Measurements from ENCODE around the gene APOD.

APOD gene

DNA sequence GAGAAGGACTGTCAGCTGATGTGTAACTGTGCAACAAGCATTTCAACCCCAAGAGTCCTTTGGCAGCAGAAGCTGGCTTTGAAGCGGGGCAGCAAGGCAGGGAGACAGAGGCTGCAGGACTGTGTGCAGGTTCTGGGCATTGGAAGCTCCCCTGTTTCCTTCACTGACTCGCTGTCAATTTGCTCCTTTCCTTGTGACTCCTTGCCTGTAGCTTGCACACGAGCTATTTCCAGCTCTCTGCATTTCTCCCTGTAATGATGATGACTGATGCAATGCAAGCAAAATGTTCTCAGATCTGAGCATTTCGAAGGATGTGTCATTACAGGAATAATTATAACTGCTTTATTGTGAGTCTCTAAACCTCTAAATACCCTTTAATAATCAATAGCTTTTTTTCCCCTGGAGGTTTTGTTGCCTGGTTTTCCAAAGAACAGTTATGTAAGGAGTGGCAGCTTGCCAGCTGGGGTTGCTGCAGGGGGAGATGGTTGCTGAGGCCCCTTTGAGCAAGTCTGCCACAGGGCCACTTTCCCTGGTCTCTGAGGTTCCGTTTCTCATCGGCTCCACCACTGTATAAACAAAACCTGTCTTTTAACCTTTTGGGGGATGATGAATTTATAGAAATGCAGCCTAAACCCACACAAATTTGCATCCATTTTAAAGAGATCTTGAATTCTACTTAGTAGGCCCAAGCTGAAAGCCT lies 2.8 kb downstream of the APOD start:
- no peak for TF ChIP-seq CTCF (conservative IDR thresholded peaks at IDR 0.05; ENCODE audit: low read depth, low read length)
- peak; percentile 9 for DNase-seq (ENCODE audit: low read depth)

DNA sequence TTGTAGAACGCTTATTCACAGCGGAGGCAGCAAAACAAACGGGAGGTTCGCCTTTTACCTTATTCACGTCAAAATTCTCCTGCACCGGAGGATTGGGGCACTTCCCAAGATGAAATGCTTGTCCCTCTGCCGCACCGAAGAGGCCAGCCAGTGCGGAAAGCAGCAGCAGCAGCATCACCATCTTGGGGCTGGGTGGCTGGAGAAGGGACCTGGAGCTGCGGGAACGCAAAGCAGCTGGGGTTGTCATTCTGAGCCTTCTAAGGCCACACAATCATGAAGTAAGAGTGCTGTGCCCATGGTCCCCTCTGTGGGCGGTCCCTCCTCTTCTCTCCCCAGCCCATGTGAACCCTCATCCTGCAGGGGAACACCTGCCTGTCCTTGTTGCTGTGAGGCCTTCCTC lies 4.5 kb downstream of the APOD start:
- DNase-seq (ENCODE audit: low read depth) = no peak
- H3K4me3 ChIP-seq (ENCODE audit: low read length) = no peak overlapping the region
- TF ChIP-seq CTCF (conservative IDR thresholded peaks at IDR 0.05; ENCODE audit: low read depth, low read length) = no peak

More for the DNA sequence above, 2.8 kb downstream of the APOD start:
- H3K4me3 ChIP-seq (ENCODE audit: low read length) = no peak overlapping the region

- H3K4me3 ChIP-seq (ENCODE audit: low read length) = no peak overlapping the region
- no peak for DNase-seq (ENCODE audit: low read depth)
- no peak for TF ChIP-seq CTCF (conservative IDR thresholded peaks at IDR 0.05; ENCODE audit: low read depth, low read length)
Measured at GRCh38 chr3:195578565-195578964, 5.2 kb downstream of the APOD start.

GRCh38 chr3:195577645-195578177 lies 6.0 kb downstream of the APOD start:
- no peak for TF ChIP-seq CTCF (conservative IDR thresholded peaks at IDR 0.05; ENCODE audit: low read depth, low read length)
- no peak for DNase-seq (ENCODE audit: low read depth)

GRCh38 chr3:195574497-195575304 lies 9.0 kb downstream of the APOD start:
- DNase-seq (ENCODE audit: low read depth) = no peak
- no peak overlapping the region for H3K4me3 ChIP-seq (ENCODE audit: low read length)
- TF ChIP-seq CTCF (conservative IDR thresholded peaks at IDR 0.05; ENCODE audit: low read depth, low read length) = no peak

More at GRCh38 chr3:195577645-195578177, 6.0 kb downstream of the APOD start:
- H3K4me3 ChIP-seq (ENCODE audit: low read length) = no peak overlapping the region

DNA sequence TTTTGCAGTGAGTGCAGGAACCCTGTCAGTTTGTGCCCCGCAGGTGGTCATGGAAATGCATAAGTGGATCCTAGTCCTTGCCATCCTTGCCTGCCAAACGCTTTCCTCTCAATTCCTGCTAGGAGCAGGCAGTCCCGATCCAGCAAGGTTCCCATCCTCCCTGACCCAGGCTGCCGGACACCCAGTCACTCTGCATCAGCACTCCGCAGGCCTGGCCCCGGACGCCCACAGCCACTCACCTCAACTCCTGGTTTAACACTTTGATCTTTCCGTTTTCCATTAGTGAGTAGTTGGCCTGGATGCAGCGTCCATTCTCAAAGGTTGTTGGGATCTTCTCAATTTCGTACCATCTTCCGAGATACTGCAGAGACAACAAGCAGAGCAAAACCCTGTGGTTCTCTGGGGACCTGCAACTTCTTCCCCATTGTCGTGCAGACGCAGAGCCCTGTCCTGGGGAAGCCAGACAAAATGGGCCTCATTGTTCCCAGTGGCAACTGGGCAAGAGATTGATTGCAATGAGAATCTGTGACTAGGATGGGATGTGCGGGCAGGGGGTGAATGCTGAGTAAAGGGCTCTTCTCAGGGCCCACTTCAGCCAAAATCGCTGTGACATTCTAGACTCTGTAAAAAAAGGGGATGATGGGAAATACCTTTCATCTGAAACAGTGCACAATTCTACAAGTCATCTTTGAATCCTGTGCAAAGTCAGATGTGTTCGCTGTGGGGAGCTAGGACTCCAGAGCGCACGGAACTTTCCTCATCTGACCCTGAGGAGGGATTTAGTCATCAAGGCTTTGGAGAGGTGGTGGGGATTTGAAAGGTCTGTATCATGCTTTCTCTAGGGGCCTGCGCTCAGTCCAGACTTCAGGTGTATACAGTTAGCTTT lies 9.9 kb downstream of the APOD start:
- no peak for DNase-seq (ENCODE audit: low read depth)
- TF ChIP-seq CTCF (conservative IDR thresholded peaks at IDR 0.05; ENCODE audit: low read depth, low read length) = no peak
- H3K4me3 ChIP-seq (ENCODE audit: low read length) = no peak overlapping the region
